HG03439 (cell line): ENCODE measurements around the gene GRM1.

Source experiments
- ATAC-seq: cut with Tn5 transposase; IDR thresholded peaks from one replicate; pipeline ENCODE4 v1.9.1; 2021; ENCODE audit warnings: mild to moderate bottlenecking, moderate library complexity; ENCODE audit not compliant: unreplicated experiment

Gene GRM1

DNA sequence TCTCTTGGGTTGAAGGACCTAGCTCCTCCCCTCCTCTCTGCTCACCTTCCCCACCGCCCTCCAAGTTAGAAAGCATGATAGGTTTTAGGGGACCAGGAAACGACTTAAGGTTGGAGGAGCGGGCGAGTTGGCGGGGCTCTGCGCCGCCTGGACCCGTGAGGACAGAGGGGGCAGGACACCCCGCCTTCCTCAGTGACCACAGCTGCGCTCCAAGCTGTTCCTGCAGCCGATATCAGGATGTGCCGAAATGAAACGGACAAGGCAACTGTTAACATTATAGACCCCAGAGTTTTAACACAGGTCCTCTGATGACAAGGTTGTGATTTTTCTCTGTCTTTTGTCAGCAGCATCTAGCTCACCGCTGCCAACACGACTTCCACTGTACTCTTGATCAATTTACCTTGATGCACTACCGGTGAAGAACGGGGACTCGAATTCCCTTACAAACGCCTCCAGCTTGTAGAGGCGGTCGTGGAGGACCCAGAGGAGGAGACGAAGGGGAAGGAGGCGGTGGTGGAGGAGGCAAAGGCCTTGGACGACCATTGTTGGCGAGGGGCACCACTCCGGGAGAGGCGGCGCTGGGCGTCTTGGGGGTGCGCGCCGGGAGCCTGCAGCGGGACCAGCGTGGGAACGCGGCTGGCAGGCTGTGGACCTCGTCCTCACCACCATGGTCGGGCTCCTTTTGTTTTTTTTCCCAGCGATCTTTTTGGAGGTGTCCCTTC lies at the start of gene GRM1:
GRM1 (plus strand) TSS at position 212 of the 722 bp plus-strand sequence; CDS start at position 668, 456 bp downstream.
- ATAC-seq = no peak

DNA sequence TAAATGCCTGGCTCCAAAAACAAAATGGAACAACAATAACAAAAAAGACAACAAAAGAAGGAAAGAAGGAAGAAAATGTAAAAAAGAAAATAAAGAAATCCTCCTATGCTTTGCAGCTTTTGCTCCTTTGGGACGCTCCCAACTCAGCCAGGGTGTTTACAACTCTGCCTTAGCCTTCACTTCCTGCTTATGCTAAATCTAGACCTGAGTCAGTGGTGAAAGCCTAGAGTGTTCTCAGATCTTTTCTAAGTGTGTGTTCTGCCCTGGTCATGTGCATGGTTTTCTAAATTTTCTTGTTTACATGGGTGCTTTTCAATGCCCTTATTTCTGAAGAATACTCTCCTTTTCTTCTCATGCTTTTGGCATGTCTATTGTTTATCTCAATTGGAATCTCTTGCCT lies 19.5 kb upstream of the GRM1 start:
- ATAC-seq = no peak

DNA sequence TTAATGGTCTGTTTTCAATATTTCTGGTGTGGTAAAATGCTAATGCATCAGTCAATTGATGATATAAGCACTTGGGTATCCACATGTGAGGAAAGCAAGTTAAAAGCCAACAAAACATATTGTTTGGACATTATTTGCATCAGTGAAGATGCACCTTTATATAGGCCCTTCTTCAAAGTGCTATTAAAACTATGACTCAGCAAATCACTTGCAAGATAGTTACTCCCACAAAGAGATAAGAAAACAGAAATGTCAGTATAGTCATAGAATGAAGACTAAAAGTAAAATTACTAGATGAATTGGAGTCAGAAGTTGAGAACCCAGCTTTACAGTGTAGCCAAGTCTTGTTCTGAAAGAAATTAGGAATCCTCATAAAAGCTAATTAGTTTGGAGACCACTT lies 14.6 kb upstream of the GRM1 start:
- no peak for ATAC-seq

DNA sequence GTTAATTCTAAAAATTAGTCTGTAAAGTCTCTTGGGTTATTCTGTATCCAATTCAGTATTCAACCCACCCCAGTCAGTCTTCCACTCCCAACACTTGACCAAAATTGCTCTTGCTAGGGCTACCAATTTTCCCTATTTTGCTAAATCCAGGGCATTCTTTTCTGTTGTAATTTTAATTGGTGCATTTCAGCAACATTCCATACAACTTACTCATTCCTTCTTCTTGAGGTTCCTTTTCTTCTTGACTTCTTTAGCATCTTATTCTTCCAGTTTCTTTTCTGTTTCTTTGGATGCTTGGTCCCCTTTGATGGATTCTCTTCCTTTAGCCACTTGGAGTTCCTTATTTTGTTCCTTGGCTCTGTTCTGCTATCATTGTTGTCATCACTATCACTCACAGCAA lies 11.2 kb upstream of the GRM1 start:
- ATAC-seq = no peak

DNA sequence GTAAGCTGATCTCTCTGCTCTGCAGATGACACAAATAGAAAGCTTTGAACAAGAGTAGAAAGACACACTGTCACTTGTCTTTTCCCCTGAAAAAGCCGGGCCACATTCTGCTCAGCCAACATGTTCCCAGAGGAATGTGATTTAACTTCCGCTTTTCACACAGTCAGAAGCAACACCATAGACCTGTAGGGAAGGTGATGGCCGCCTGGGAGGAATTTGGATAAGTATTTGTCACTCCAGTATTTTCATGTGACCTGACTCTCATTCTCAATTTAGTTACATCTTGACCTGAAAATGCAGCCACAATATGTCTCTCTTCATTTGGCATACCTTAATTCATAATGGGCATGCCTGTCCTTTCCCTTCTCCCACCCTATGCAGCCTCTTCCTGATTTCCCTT lies 2.0 kb upstream of the GRM1 start:
- ATAC-seq = no peak

DNA sequence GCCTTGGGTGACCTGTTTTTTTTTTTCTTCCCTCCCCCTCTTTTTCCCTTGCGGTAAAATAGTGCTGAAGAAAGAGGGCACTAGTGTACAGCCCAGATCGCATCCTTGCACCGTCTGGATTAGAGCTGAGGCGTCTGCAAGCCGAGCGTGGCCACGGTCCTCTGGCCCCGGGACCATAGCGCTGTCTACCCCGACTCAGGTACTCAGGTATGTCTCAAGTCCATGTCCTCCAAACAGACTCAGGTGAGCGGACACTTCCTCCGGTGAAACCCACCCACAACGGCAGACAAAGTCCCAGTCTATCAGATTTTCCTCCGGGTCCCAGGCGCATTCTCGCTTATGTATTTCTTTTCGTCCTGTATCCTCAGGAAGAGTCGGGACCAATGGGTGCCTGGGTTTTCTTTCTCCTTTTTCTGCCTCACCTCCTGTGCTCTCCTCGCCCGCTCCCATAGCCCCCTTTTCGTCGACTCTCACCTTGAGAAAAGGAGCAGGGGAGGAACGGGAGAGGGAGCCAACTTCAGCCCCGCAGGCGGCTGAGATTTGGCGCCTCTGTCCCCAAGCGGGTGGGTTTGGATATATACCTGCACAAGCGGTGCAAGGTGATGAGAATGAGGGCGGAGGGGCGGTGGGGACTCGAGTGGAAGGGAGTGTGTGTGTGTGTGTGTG lies 1.1 kb upstream of the GRM1 start:
- no peak for ATAC-seq

DNA sequence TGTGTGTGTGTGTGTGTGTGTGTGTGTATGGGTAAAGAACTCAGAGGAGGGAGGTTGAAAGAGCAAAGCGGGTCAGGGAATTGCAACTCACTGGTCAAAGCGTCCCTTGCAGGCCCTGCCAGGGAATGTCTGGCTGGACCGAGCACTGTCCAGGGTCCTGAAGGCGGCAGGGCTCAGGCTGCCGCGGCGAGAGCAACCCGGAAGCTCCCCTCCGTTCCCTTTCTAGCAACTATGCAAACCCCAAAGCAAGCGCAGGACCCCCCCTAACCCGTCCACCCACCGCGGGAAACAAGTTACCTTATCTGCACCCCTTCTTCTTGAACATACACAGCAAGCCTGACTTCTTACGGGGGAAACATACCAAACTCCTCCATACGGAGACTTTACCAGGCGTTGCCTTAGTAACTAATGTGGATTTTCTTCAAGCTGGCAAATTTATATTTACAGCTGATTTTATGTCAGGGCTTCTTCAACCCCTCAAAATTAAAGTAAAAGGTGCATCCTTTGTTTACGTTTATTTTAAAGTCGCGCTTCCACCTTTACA lies 538 bp upstream of the GRM1 start:
- ATAC-seq = no peak

DNA sequence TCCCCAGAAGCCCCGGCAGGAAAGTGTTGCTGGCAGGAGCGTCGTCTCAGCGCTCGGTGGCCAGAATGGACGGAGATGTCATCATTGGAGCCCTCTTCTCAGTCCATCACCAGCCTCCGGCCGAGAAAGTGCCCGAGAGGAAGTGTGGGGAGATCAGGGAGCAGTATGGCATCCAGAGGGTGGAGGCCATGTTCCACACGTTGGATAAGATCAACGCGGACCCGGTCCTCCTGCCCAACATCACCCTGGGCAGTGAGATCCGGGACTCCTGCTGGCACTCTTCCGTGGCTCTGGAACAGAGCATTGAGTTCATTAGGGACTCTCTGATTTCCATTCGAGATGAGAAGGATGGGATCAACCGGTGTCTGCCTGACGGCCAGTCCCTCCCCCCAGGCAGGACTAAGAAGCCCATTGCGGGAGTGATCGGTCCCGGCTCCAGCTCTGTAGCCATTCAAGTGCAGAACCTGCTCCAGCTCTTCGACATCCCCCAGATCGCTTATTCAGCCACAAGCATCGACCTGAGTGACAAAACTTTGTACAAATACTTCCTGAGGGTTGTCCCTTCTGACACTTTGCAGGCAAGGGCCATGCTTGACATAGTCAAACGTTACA lies 817 bp downstream of the GRM1 start:
- no peak for ATAC-seq

DNA sequence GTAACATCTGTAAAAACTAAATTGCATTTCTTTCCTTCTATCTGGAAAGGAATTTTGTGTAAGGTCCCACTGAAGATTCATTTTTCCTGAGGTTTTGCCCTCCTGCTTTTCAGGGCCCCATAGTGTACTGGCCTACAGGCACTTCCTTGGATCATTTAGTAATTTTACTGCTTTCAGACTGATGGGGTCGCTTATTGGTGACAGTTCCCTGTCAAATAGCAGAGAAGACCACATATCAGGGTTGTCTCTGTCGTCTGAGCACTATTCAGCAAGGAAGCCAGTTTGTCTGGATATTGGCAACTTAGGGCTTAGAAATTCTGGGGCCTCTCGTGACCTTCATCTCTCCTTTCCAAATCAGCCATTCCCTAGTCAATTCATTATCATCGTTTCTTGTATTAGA lies 3.5 kb downstream of the GRM1 start:
- no peak for ATAC-seq

DNA sequence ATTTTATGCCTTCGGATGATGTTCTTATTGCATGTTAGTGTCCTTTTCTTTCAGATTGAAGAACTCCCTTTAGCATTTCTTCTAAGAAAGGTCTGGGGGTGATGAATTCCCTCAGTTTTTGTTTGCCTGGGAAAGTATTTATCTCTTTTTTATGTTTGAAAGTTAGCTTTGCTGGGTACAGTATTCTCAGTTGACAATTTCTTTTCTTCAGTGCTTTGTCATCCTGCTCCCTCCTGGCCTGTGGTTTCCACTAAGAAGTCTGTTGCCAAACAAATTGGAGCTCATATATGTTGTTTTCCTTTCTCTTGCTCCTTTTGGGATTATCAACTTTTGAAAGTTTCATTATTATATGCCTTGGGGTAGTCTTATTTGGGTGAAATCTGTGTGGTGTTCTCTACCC lies 11.5 kb downstream of the GRM1 start:
- no peak for ATAC-seq

DNA sequence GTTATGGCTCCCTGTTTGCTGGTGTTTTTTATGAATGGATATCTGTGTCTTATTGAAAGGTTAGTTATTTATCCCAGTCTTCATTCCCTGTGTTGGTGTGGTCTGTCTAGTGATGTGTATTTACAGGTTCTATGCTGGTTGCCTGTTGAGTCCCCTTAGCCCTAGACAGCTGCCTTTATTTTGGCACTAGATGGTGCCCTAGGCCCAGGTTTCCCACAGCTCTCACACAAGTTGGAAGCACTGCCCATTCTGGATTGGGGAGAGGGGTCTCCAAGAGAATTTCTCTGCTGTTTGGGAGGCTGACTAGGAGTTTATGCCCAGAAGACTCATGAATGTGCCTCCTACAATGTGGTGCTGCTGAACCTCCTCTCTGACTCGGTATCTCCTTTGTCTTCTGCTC lies 12.4 kb downstream of the GRM1 start:
- ATAC-seq = no peak

DNA sequence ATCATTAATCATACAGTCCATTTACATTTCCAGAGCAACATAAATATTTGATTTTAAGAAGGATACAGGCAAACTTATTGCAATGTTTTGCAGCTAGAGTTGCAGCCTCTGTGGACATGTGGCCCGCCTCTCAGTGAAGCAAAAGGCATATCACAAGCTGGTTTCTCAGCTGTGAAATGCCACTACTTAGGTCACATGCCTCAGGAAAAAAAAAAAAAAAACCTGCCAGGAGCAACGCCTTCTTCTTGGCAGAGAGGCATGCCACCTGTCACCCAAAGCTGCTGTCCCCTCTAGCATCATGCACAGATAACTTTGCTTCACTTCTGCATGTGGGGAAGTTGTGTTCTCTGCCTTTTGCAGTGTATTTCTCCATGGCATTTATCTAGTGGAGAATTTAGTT lies 18.5 kb downstream of the GRM1 start:
- no peak for ATAC-seq

DNA sequence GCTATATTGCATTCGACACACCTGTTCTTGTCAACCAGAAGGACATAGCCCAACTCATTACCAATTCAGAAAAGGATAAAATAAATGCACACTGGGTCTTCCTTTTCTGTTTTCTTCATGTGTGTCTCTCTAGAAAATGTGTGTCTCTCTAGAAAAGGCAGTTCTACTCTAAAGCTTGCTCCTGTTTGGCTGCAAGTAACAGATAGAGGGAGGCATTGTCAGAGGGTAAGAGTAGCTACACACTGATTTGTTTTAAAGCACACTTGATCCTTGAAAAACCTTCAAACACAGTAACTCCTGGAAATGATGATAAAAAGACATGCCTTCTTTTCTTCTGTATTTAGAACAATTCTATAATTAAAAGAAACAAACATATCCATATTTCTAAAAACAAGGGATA lies 21.3 kb downstream of the GRM1 start:
- ATAC-seq = no peak

DNA sequence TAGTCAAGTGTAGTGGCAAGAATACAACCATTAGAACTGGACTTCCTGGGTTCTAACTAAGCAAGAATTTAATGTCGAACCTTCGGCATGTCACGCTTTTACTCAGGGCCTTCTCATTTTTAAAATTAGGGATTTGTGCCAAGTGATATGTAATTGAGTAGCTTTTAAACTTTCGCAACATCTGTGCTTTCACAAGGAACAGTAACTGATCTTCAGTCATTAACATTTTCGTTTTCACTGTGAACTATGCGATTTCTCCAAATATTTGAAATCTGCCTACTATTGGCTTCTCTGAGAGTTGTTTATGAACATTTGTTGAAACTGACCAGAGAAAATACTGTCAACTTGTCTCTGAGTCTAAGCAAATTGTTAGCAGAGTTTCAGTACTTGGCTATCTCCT lies 27.6 kb downstream of the GRM1 start:
- ATAC-seq = no peak

DNA sequence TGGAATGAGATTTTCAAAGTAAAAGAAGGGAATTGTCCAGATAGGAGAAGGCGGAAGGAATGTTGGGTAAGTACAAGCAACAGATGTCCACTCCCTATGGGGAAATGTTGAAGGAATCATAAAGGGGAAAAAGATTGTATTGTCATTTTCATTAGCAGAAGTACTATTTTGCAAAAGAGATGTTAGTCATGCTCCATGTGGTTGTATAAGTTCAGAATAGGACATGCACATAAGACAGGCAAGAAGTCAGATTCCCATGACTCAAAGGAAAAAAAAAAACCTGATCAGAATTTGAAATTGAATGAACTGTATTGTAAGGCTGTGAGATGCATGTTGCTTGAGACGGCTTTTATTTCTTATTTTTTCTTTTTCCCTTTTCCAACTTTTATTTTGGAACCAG lies 36.8 kb downstream of the GRM1 start:
- no peak for ATAC-seq

DNA sequence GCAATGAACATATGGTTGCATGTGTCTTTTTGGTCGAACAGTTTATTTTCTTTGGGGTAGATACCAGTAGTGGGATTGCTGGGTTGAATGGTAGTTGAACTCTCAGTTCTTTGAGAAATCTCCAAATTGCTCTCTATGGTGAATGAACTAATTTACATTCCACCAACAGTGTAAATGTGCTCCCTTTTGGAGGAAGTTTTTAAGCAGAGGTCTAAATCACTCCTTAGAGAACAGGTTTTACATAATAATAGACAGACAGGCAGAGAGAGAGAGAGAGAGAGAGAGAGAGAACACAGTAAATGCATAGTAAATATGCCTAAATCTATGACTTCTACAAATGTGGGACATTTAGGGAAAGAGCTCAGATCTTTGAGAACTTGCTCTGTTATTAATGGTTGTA lies 37.6 kb downstream of the GRM1 start:
- ATAC-seq = no peak

DNA sequence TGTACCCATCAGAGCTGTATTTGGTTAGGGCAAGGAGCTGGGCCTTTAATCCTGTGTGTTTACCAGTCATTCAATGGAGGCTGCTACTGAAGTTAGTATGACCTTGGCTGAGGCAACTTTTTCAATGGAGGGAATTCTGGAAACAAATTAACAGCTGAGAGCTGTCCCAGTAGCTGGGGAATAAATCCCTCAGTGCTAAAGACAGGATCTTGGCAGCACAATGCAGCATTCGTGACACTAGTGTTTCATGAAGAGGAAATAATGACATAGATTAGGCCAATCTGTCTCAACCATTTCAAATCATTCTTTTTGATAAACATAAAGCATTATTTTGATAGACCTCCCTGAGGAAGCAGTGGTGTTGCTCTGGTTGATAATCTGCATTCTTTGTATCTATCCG lies 42.9 kb downstream of the GRM1 start:
- ATAC-seq = no peak

DNA sequence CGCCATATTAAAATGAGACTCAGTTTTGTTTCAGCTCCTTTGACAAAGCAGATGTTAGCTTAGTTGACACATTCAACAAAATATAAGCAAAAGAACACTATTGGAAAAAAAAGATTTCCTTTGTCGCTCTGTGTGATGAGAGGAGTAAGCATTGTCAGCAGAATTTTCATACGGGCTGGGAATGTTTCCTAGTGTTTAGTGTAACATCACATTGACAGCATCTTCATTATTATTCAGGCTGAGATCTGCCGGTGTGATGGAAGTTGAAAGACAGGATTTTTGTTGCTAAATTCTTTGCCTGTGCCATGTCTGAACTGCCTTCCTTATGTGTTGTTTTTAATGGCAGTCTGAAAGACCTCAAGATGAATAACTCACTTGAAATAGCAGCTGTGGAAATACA lies 49.1 kb downstream of the GRM1 start:
- ATAC-seq = no peak

DNA sequence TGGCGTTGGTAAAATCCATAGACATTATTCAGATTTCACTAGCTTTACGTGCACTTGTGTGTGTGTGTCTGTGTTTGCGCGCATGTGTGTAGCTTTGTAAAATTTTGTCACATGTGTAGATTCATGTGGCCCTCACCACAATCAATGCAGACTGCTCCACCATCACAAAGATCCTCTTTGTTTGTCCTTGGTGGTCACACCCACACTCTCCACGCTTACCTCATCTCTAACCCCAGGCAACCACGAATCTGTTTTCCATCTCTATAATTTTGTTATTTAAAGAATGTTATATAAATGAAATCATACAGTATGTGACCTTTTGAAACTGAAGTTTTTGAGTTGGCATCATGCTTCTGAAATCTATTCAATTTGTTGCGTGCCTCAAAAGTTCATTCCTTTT lies 58.5 kb downstream of the GRM1 start:
- no peak for ATAC-seq

DNA sequence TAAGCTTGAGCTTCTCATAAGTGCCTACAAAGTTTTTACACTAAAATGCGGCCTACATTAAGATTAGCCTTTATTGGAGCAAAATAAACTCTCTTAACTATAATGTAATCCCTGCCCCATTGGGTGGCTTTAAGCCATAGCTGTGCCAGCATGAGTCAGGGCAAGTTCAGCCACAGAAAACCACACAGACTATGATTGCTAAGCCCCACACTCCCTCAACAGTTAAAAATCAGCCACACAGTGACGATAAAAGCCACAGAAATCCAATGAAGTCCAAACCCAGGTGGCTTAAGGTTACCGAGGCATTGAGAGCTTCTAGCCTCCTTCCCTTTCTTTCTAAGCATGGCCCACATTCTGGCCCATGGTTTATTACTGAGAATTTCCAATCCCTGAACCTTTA lies 61.6 kb downstream of the GRM1 start:
- no peak for ATAC-seq

DNA sequence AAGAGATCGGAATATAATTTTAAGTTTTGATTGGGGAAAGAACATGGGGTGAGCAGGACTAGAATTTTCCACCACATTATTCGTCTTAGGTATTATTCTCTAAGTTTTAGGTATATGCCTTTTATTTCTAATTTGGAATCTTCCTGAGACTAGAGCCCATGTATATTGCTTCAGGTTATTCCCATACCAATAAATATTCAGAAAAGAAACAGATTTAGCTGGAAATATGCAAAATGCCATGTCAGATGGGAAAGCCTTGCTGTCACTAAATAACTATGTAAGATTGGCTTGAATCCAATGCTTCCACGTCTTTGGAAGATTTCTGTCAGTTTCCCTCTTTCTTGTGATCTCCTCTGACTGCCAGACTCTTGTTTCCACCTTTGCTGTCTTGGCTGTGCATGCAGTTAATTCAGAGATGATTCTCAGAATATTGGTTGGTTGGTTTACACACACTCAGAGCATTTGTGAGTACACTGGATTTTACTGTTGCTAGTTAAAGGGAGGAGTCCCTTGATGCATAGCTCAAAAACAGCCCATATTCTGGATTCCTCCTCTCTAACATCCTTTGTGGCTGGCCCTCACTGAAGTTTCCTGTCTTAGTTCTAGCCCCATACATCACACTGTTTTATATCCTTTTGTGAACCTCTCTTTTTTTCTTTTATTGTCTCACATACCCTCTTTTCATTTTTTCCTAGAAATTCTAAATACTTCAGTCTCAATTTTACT lies 64.3 kb downstream of the GRM1 start:
- no peak for ATAC-seq
